ENCODE data around the gene SMTNL2.

The SMTNL2 gene

GRCh38 chr17:4657678-4658077 is 73.3 kb downstream of the SMTNL2 start:
- no peak for DNase-seq (ENCODE audit: insufficient read length, low spot score)
- FAIRE-seq = no peak

Measured in GM19239 (cell line).